Measurements from ENCODE around the gene TMEM252. TPM values are rescaled to one million over a fixed set of nuclear protein-coding genes. Genes with fewer than 3 reads are reported as not detected.

Gene TMEM252
- total RNA-seq, 2 donors from 2014 or later: not detected

DNA sequence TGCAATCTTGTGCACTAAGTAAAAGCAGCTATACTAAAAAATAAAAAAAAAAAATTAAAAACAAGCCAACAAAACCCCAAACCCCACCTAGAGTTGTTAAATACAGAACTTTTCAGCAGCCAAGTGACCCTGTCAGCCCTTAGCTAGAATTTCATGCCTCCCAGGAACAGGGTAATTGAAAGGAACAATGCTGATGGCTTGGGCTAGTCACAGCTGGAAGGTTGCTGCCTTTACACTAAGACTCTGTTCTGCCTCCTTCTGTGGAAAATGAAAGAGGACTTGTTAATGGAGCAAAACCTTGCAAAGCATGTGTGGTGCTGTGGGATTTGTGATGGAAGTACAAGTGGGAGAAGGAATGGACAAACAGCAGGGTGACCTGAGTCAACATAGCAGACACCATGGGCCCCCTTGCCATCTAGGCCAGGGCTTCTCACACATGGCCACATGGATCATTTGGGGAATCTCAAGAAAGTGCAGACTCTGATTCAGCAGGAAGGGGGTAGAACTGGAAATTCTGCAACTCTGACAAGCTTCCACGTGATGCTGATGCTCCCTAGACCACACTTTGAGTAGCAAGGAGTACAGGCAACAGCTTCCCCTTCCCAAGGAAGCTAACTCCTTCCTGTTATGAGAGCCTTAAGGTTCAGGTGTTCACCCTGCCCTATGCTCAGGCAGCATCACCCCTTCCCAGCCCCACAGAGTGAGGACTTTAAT lies 14.9 kb upstream of the TMEM252 start:
- DNase-seq: no peak
- Histone ChIP-seq H3K9me3 (ENCODE audit: control insufficient read depth, low read length) (no peaks in the 10 kb centered on the region), H3K27ac (ENCODE audit: low read depth, low read length) (peak overlapping the region; percentile 45), H3K27me3 (ENCODE audit: control insufficient read depth, insufficient read depth, low read length, poor library complexity, severe bottlenecking) (peaks cover 21% of the 10 kb centered on the region), H3K9ac (ENCODE audit: extremely low read depth, low read length, poor library complexity, severe bottlenecking) (no peak overlapping the region), H3K4me1 (ENCODE audit: control insufficient read depth, insufficient read depth, low read length) (no peaks in the 10 kb centered on the region), H3K4me3 (ENCODE audit: low read length) (no peak overlapping the region), H3K36me3 (ENCODE audit: control insufficient read depth, insufficient read depth, low read length) (no peaks in the 10 kb centered on the region)
- Mint-ChIP-seq H3K4me3 (no peak overlapping the region), H3K9me3 (no peaks in the 10 kb centered on the region), H3K36me3 (ENCODE audit: low read depth) (no peaks in the 10 kb centered on the region), H3K27ac (no peak overlapping the region), H3K27me3 (ENCODE audit: insufficient read depth) (peaks cover 60% of the 10 kb centered on the region), H3K4me1 (peaks cover 2% of the 10 kb centered on the region)
- TF ChIP-seq, protein P1, sequence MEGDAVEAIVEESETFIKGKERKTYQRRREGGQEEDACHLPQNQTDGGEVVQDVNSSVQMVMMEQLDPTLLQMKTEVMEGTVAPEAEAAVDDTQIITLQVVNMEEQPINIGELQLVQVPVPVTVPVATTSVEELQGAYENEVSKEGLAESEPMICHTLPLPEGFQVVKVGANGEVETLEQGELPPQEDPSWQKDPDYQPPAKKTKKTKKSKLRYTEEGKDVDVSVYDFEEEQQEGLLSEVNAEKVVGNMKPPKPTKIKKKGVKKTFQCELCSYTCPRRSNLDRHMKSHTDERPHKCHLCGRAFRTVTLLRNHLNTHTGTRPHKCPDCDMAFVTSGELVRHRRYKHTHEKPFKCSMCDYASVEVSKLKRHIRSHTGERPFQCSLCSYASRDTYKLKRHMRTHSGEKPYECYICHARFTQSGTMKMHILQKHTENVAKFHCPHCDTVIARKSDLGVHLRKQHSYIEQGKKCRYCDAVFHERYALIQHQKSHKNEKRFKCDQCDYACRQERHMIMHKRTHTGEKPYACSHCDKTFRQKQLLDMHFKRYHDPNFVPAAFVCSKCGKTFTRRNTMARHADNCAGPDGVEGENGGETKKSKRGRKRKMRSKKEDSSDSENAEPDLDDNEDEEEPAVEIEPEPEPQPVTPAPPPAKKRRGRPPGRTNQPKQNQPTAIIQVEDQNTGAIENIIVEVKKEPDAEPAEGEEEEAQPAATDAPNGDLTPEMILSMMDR (conservative IDR thresholded peaks at IDR 0.05): no peak
- WGBS, 2 experiments (ENCODE audit: insufficient coverage in 1 of 2, insufficient read length in 1 of 2): 52 to 67% methylated on average over 1 of the region's 1 CpG

DNA sequence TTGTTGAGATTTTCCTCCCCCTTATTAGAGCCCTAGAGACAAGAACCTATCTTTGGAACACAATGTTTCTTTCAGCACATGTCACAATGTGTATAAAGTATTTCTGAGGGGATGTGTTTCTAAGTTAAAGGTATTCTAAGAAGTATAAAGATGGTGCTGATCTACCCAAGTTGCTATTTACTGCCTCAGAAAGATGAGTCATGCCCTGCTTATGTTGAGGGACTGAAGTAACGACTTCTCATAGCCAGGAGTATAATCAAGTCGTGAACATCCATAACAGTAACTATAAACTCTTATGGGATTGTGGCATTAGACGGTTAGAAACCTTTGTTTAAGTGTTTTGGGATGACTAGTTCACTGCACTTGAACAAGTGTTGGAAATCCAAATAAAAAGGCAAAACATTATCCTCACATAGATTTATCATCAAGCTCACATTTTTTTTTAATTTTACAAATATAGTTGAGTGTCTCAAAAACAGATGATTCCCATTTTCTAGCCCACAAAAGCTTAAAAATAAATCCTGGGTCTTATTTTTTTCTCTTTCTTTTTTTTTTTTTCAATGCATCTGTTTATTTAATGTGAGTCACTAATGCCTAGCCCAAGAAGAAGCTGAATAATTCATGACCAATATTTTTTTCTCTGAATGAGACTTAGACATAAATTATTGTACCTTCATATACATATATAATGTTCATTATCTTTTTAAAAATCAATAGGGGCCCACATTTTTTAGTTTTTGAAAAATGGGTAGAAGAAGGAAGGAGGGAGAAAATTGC lies 12.2 kb upstream of the TMEM252 start:
- Mint-ChIP-seq H3K27ac (no peak overlapping the region), H3K9me3 (no peaks in the 10 kb centered on the region), H3K27me3 (ENCODE audit: insufficient read depth) (peaks cover 44% of the 10 kb centered on the region), H3K36me3 (ENCODE audit: low read depth) (no peaks in the 10 kb centered on the region), H3K4me3 (no peak overlapping the region), H3K4me1 (no peaks in the 10 kb centered on the region)
- no peaks in the 10 kb centered on the region for H3K36me3 ChIP-seq (ENCODE audit: control insufficient read depth, insufficient read depth, low read length)
- H3K27me3 ChIP-seq (ENCODE audit: control insufficient read depth, insufficient read depth, low read length, poor library complexity, severe bottlenecking): peaks cover 21% of the 10 kb centered on the region
- H3K4me1 ChIP-seq (ENCODE audit: control insufficient read depth, insufficient read depth, low read length): no peaks in the 10 kb centered on the region
- 82% methylated on average over 3 of the region's 3 CpGs; no CpG with 5 or more reads in 1 of the 2 experiments for WGBS, 2 experiments (ENCODE audit: insufficient coverage in 1 of 2, insufficient read length in 1 of 2)
- no peak overlapping the region for H3K27ac ChIP-seq (ENCODE audit: low read depth, low read length)
- TF ChIP-seq, protein P1 (conservative IDR thresholded peaks at IDR 0.05): no peak
- no peaks in the 10 kb centered on the region for H3K9me3 ChIP-seq (ENCODE audit: control insufficient read depth, low read length)
- no peak for DNase-seq
- no peak overlapping the region for H3K9ac ChIP-seq (ENCODE audit: extremely low read depth, low read length, poor library complexity, severe bottlenecking)
- H3K4me3 ChIP-seq (ENCODE audit: low read length): no peak overlapping the region

DNA sequence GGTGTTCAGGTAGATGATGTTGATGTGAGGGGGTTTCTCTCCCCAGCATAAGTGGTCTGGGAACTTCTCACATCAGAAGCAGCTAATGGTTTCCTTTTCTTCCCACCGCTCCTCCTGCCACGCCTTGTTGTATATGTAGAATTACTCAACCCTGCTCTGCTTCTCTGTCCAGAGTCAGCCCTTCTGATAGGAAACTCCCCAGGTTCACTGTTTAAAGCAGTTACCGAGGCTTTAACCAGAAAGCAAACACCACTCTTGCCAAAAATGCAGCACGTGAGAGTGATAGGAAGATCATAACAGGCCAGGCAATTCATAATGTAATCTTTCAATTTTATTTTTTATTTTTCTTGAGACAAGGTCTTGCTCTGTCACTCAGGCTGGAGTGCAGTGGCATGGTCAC lies 10.5 kb upstream of the TMEM252 start:
- H3K36me3 Mint-ChIP-seq (ENCODE audit: low read depth): no peaks in the 10 kb centered on the region
- Histone ChIP-seq H3K27me3 (ENCODE audit: control insufficient read depth, insufficient read depth, low read length, poor library complexity, severe bottlenecking) (peaks cover 8% of the 10 kb centered on the region), H3K4me3 (ENCODE audit: low read length) (no peak overlapping the region)

More for the DNA sequence above, 10.5 kb upstream of the TMEM252 start:
- 86 to 100% methylated on average over 3 to 4 of the region's 4 CpGs for WGBS, 2 experiments (ENCODE audit: insufficient coverage in 1 of 2, insufficient read length in 1 of 2)
- Mint-ChIP-seq H3K27me3 (ENCODE audit: insufficient read depth) (peaks cover 33% of the 10 kb centered on the region), H3K27ac (no peak overlapping the region), H3K4me3 (no peak overlapping the region), H3K9me3 (no peaks in the 10 kb centered on the region), H3K4me1 (peaks cover 7% of the 10 kb centered on the region)
- Histone ChIP-seq H3K9me3 (ENCODE audit: control insufficient read depth, low read length) (no peaks in the 10 kb centered on the region), H3K27ac (ENCODE audit: low read depth, low read length) (no peak overlapping the region), H3K36me3 (ENCODE audit: control insufficient read depth, insufficient read depth, low read length) (no peaks in the 10 kb centered on the region), H3K9ac (ENCODE audit: extremely low read depth, low read length, poor library complexity, severe bottlenecking) (no peak overlapping the region), H3K4me1 (ENCODE audit: control insufficient read depth, insufficient read depth, low read length) (no peaks in the 10 kb centered on the region)
- TF ChIP-seq, protein P1 (conservative IDR thresholded peaks at IDR 0.05): no peak
- no peak for DNase-seq
